Measurements from ENCODE around the gene ARL8B. TPM values are rescaled to one million over a fixed set of nuclear protein-coding genes. Genes with fewer than 3 reads are reported as not detected.

Gene ARL8B
- total and polyA plus RNA-seq, 2 experiments from 2014 or later = 26.4 to 41.1 TPM

DNA sequence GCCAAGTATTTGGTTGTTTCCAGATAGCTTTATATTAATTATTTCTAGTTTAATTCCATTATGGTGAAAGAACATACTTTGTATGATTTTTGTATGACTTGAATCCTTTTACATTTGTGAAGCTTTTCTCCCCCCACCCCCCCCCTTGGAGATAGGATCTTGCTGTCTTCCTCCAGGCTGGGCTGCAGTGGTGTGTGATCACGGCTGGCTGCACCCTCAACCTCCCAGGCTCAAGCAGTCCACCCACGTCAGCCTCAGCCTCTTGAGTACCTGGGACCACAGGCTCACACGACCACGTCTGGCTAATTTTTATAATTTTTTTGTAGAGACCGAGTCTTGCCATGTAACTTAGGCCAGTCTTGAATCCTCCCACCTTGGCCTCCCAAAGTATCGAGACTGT, 29.5 kb downstream of the ARL8B start:
- no peak for DNase-seq (ENCODE audit: low read depth in 1 of 2, low spot score in 1 of 2)
- H3K27me3 ChIP-seq = no peaks in the 10 kb centered on the region

DNA sequence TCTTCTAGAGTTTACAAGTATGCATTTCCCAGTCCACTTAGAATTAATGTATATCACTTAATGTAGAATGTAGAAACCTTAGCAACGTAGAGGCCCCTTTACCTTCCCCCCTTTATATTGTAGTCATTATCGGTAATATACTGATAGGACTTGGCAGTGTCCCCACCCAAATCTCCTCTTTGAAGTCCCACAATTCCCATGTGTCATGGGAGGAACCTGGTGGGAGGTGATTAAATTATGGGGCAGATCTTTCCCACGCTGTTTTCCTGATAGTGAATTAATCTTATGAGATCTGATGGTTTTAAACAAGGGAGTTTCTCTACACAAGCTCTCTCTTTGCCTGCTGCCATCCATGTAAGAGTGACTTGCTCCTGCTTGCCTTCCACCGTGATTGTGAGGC, 31.0 kb downstream of the ARL8B start:
- Histone ChIP-seq H3K27me3 (no peaks in the 10 kb centered on the region), H3K36me3 (no peaks in the 10 kb centered on the region), H3K9me3 (ENCODE audit: low read depth) (no peaks in the 10 kb centered on the region), H3K4me1 (ENCODE audit: low read depth) (no peaks in the 10 kb centered on the region), H3K27ac (no peak overlapping the region), H3K4me3 (no peak overlapping the region)
- no peak for DNase-seq (ENCODE audit: low read depth in 1 of 2, low spot score in 1 of 2)
- TF ChIP-seq, protein P1, sequence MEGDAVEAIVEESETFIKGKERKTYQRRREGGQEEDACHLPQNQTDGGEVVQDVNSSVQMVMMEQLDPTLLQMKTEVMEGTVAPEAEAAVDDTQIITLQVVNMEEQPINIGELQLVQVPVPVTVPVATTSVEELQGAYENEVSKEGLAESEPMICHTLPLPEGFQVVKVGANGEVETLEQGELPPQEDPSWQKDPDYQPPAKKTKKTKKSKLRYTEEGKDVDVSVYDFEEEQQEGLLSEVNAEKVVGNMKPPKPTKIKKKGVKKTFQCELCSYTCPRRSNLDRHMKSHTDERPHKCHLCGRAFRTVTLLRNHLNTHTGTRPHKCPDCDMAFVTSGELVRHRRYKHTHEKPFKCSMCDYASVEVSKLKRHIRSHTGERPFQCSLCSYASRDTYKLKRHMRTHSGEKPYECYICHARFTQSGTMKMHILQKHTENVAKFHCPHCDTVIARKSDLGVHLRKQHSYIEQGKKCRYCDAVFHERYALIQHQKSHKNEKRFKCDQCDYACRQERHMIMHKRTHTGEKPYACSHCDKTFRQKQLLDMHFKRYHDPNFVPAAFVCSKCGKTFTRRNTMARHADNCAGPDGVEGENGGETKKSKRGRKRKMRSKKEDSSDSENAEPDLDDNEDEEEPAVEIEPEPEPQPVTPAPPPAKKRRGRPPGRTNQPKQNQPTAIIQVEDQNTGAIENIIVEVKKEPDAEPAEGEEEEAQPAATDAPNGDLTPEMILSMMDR (IDR thresholded peaks at IDR 0.05; ENCODE audit: low read depth, low read length) = no peak

More for the DNA sequence above, 29.5 kb downstream of the ARL8B start:
- Histone ChIP-seq H3K9me3 (ENCODE audit: low read depth) (no peaks in the 10 kb centered on the region), H3K27ac (no peak overlapping the region), H3K36me3 (no peaks in the 10 kb centered on the region), H3K4me3 (no peak overlapping the region), H3K4me1 (ENCODE audit: low read depth) (no peaks in the 10 kb centered on the region)
- TF ChIP-seq, protein P1 (IDR thresholded peaks at IDR 0.05; ENCODE audit: low read depth, low read length) = no peak

DNA sequence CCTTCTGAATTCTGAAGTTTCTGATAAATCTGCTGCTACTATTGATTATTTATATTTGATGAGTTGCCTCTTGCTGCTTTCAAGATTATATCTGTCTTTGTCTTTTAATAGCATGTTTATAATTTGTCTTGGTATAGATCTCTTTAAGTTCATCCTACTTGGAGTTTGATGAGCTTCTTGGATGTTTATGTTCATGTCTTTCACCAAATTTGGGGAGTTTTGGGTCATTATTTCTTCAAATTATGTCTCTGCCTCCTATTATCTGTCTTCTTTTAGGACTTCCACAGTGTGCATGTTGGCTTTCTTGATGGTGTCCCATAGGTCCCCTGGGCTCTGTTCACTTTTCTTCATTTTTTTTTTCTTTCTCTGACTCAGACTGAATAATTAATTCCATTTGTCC, 33.1 kb downstream of the ARL8B start:
- H3K36me3 ChIP-seq = no peaks in the 10 kb centered on the region
- H3K9me3 ChIP-seq (ENCODE audit: low read depth) = no peaks in the 10 kb centered on the region
- TF ChIP-seq, protein P1 (IDR thresholded peaks at IDR 0.05; ENCODE audit: low read depth, low read length) = no peak
- DNase-seq (ENCODE audit: low read depth in 1 of 2, low spot score in 1 of 2) = no peak
- H3K4me1 ChIP-seq (ENCODE audit: low read depth) = no peaks in the 10 kb centered on the region
- no peak overlapping the region for H3K4me3 ChIP-seq
- no peaks in the 10 kb centered on the region for H3K27me3 ChIP-seq
- H3K27ac ChIP-seq = no peak overlapping the region

DNA sequence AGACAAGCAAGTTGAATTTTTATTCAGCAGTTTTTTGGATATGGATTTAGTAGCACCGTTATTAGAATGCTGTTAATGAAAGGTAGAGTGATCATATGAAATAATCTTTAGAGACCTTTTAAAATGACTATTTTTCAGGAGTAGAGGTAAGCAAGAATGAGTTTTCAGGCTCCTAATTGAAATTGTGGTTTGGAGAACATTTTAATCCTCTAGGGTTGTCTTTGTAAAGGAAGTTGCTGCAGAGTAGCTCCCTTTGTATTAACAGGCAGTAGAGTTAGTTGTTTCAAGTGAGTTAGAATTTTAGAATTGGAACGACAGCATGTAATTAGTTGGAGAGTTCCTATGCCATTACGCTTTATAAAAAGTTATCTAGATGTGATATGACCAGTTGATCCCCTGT, 38.2 kb downstream of the ARL8B start:
- DNase-seq (ENCODE audit: low read depth in 1 of 2, low spot score in 1 of 2) = no peak
- H3K27ac ChIP-seq = no peak overlapping the region
- no peaks in the 10 kb centered on the region for H3K36me3 ChIP-seq
- H3K4me1 ChIP-seq (ENCODE audit: low read depth) = peaks cover 15% of the 10 kb centered on the region
- H3K9me3 ChIP-seq (ENCODE audit: low read depth) = no peaks in the 10 kb centered on the region
- H3K27me3 ChIP-seq = no peaks in the 10 kb centered on the region
- TF ChIP-seq, protein P1 (IDR thresholded peaks at IDR 0.05; ENCODE audit: low read depth, low read length) = no peak
- H3K4me3 ChIP-seq = no peak overlapping the region

DNA sequence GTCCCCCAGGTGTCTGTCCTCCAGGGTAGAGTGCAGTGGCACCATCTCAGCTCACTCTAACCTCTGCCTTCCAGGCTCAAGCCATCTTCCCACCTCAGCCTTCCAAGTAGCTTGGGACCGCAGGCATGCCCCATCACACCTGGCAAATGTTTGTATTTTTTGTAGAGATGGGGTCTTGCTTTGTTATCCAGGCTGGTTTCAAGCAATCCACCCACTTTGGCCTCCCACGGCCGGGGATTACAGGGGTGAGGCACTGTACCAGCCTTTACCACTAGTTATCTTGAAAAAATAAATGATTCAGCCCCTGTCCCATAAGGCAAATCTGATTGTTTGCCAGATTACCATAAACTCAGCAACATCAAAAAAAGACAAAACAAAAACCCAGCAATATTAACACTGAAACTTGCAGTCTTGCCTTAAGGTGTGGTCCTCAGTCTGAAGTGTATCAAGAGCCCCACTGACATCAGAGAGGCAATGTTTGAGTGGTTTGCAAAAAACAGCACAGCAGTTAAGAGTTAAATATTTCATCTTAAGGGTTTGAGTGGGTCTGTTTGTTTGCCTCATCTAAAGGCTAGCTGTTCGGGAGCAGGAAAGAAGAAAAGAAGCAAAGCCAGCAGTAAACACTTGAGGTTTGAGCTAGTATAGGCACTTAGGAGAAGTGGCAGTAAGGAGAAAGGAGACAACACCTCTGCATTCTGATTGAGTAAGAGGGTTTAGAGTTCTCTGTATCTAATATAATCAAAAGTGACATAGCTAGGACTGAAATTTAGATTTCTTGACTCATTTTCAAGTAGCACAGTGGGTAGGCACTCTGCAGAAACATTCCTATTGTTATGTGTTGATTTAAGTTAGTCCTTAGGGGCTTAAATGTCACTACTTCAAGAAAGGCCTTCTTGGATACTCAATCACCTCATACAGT, 39.1 kb downstream of the ARL8B start:
- H3K27me3 ChIP-seq = no peaks in the 10 kb centered on the region
- H3K9me3 ChIP-seq (ENCODE audit: low read depth) = no peaks in the 10 kb centered on the region
- TF ChIP-seq, protein P1 (IDR thresholded peaks at IDR 0.05; ENCODE audit: low read depth, low read length) = no peak
- H3K4me3 ChIP-seq = no peak overlapping the region
- H3K4me1 ChIP-seq (ENCODE audit: low read depth) = peaks cover 15% of the 10 kb centered on the region
- peak in 1 of 2 donors; percentile 6 for DNase-seq (ENCODE audit: low read depth in 1 of 2, low spot score in 1 of 2)
- no peaks in the 10 kb centered on the region for H3K36me3 ChIP-seq
- no peak overlapping the region for H3K27ac ChIP-seq

All from cardiac muscle cell (in vitro differentiated cells and primary cell).